ENCODE results near the gene DVL3.
A peak's percentile ranks its signal among the peaks of the same experiment; 100 is the strongest.

DVL3 gene

DNA sequence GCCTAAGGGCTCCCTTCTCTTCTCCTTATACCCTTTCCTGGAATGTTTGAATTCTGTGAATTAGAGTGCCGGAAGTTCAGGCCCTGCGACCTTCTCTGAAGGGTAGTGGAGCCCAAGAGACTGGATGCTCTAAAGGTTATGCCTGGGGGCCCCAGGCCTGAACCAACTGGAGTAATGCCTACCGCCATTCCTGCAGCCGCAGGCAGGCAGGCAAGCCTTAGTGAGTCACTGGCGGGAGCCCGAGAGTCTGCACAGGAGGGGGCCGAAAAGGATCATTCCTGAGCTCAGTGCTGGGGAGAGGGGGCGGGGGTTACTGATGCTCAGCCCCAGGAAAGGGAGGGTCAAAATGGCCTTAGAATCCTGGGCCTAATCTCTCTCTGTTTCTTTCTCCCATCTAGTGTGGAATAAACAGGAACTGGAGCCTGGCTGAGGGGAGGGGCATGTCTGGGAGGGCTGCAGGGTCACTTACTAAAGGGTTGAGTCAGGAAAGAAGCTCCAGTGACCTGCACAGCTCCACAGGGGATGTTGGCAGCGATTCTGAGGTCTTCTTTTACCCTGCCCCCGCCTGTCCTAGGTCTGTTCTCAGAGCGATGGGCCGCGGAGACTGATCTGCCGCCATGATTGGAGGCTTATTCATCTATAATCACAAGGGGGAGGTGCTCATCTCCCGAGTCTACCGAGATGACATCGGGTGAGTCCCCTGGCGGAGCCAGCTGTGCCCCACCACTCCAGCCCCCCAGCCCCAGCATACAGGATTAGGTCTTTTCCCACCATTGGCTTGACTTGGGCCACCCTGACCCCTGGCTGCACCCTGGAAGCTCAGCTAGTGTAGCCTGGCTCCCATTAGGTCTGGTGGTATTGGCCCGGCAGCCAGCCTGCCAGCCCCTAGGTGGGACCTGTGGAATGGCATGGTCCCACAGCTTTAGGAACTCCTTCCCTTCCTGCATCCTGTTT, 21.5 kb downstream of the DVL3 start:
- DNase-seq (ENCODE audit: low read depth in 2 of 2, low spot score in 1 of 2) = no peak

DNA sequence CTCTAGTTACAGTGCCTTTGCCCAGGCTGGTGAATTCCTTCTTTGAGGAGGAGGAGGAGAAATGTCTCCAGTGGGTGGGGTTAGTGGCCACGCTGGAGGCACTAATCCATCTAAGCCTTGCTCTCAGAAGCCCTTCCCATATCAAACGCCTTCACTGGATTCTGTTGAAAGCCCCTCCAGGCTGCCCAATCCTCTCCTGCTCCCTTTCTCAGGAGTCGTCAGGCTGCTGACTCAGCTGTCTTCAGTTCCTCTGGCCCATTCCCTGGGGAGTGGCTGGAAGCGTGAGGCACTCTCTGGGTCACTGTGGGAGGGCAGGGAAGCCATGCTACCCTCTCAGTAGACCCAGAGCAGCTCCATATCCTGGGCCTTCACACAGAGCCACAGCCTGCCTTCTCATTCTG, 22.2 kb downstream of the DVL3 start:
- no peak for DNase-seq (ENCODE audit: low read depth in 2 of 2, low spot score in 1 of 2)

DNA sequence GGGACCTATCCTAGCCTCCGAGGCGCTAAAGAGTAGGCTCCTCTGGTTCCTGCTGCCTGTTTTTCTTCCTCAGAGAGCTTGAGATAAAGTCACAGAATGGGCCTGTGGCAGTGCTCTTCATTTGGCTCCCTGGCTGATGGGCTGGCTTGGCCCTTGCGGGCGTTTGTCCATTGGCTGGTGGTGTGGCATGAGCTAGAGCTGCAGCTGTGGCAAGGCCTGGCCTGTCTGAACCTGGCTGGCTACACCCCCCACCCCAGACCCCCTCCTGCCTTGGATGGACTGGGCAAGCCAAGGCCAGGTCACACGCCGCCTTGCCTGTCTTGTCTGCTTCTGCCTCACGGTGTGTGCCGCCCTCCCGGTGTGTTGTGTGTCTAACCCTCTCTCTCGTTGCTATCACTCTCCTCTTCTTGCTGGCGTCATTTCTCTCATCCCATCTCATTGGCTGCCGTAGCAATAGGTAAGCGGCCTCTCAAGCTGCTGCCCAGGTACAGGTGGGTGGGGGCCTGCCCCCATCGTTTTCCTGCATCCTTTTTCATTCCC, 22.7 kb downstream of the DVL3 start:
- DNase-seq (ENCODE audit: low read depth in 2 of 2, low spot score in 1 of 2) = no peak

DNA sequence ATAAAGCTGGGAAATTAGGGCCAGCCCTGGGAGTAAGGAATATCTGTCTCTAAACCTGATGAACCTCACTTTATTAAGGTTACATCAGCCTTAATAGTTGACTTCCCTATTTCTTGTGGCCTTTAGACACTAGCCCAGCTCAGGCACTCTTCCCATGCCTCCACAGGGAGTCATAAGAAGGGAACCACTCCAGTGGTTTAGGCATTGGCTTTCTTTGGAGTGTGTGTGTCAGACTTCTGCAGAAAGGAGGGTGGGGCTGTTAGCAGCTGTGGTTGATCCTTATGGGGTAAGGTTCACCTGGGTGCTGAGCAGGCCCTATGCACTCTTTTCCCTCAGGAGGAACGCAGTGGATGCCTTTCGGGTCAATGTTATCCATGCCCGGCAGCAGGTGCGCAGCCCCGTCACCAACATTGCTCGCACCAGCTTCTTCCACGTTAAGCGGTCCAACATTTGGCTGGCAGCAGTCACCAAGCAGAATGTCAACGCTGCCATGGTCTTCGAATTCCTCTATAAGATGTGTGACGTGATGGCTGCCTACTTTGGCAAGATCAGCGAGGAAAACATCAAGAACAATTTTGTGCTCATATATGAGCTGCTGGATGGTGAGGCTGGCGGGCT, 23.5 kb downstream of the DVL3 start:
- DNase-seq (ENCODE audit: low read depth in 2 of 2, low spot score in 1 of 2) = no peak

DNA sequence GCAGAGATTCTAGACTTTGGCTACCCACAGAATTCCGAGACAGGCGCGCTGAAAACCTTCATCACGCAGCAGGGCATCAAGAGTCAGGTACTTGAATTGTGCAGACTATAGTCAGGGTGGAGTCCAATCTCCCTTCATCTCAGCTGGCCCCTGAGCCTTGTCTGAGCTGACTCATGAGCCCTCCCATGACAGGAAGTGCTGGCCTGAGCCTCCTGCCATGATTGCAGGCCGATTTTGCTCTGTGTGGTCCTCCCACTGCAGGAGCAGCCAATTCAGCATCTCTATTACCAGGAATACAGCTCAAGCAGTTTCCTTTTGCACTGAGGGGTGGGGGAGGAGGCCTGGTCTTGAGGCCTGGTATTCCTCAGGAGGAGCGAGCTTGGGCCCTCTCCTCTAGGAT, 25.0 kb downstream of the DVL3 start:
- DNase-seq (ENCODE audit: low read depth in 2 of 2, low spot score in 1 of 2) = no peak

DNA sequence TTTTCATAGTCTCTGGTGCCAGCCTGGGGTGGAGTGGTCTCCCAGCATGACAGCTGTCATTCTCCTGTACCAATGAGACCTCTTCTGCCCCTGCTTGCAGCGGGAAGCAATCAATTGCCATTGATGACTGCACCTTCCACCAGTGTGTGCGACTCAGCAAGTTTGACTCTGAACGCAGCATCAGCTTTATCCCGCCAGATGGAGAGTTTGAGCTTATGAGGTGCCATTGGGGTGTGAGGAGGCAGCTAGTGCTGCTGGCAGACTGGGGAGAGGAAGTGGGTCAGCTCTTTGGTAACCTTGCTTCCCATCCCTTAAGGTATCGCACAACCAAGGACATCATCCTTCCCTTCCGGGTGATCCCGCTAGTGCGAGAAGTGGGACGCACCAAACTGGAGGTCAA, 26.4 kb downstream of the DVL3 start:
- no peak for DNase-seq (ENCODE audit: low read depth in 2 of 2, low spot score in 1 of 2)

DNA sequence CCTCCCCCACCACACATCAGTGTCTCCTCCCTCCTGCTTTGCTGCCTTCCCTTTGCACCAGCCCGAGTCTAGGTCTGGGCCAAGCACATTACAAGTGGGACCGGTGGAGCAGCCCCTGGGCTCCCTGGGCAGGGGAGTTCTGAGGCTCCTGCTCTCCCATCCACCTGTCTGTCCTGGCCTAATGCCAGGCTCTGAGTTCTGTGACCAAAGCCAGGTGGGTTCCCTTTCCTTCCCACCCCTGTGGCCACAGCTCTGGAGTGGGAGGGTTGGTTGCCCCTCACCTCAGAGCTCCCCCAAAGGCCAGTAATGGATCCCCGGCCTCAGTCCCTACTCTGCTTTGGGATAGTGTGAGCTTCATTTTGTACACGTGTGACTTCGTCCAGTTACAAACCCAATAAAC, 28.5 kb downstream of the DVL3 start:
- DNase-seq (ENCODE audit: low read depth in 2 of 2, low spot score in 1 of 2) = no peak

DNA sequence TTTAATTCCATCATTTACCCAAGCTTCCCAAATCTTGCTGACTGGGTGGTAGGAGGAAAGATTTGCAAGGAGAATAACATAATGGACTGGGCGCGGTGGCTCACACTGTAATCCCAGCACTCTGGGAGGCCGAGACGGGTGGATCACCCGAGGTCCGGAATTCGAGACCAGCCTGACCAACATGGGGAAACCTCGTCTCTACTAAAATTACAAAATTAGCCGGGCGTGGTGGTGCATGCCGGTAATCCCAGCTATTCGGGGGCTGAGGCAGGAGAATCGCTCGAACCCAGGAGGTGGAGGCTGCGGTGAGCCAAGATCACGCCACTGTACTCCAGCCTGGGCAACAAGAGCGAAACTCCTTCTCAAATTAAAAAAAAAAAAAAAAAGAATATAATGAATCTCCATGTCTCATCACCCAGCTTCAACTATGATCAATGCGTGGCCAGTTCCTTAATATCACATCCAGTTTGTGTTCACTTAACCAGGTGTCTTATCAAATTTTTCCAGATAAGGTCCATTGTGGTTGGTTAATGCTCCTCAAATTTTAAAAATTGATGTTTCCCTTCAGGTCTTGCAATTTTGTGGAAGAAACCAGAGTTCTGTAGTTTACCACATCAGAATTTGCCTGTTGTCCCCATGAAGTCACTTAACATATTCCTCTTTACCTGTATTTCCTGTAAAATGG, 29.5 kb downstream of the DVL3 start:
- no peak for DNase-seq (ENCODE audit: low read depth in 2 of 2, low spot score in 1 of 2)

DNA sequence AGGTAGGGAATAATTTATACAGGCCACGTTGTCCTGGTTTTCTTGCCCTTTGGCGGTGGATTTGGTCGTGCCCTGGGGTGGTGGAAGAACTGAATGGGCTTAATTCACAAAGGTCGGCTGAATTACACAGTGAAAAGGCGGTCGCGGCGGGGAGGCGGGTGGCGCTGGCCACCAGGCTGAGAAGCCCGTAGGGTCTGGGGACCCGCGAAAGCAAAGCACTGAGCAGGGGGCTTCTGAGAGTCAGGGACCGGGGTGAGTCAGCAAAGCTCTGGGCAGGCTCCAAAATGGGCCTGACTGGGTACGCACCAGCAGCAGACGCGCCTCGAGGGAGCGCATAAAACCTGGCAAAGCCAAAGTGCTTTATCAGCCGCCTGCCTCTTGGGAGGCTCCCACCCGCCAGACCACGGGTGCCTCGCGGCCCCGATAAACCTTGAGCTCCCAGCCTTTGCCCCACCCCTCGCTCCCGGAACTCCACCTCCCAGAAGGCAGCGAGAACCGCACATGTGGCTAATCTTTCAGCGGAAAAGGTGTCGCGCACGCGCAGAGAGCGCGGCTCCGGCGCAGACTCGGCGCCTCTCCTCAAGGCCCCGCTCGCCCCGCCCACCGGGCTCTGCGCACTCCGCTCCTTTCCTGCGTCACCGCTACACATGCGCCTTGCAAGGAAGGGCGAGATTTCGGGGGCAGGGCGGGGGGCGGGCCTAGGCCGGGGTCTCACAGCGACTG, 30.4 kb downstream of the DVL3 start:
- DNase-seq (ENCODE audit: low read depth in 2 of 2, low spot score in 1 of 2) = peak; percentile 98 to 99

DNA sequence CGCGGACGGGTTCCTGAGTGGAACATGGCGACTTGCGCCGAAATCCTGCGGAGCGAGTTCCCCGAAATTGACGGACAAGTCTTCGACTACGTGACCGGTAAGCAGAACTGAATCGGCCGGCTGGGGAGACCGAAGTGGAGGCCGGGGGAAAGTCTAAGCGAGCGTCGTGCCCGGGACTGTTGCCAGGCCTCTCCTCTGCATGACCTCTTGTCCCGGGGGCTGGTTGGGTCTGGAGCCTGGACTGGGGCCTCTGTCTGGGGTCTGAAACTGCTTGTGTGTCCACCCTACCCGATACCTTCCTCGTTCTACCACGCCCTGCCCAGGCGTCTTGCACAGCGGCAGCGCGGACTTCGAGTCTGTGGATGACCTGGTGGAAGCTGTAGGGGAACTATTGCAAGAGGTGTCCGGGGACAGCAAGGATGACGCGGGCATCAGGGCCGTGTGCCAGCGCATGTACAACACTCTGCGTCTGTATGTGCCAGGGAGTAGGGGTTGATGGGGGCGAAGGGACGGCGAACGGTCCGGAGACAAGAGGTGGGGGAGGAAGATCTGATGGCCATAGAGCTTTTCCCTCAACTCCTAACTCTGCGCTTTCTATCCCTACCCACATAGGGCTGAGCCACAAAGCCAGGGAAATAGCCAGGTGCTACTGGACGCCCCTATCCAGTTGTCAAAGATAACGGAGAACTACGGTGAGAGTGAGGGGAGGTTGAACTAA, 31.2 kb downstream of the DVL3 start, which contains the start of gene ABCF3:
Gene ABCF3, plus strand, starts transcription at position 16 of the 718 bp plus-strand sequence. Its CDS starts 9 bp downstream, at position 25.
- DNase-seq (ENCODE audit: low read depth in 2 of 2, low spot score in 1 of 2) = no peak

DNA sequence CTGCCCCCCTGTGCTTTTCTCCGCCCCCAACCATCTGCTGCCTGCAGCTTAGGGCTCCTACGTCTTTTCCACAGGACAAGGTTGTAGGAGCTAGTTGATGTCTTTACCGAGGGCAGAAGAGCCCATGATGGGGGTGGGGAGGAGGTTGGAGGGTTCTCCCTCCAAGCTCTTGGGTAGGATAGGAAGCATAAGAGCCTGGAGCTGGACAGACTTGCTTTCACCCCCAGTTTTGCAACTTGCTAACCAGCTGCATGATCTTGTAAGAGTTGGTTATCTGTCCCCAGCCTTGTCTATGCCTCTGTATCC, 31.7 kb downstream of the DVL3 start:
- DNase-seq (ENCODE audit: low read depth in 2 of 2, low spot score in 1 of 2) = no peak

DNA sequence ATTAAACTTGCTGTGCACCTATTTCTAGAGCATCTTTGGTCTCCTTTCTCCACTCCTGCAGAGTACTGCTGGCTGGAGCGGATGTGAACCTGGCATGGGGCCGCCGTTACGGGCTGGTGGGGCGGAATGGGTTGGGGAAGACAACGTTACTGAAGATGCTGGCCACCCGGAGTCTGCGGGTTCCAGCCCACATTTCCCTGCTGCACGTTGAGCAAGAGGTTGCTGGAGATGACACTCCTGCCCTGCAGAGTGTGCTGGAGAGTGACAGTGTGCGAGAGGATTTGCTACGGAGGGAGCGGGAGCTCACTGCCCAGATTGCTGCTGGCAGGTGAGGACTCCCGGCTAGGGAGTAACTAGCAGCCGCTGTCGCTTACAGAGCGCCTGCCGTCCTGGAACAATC, 32.9 kb downstream of the DVL3 start:
- no peak for DNase-seq (ENCODE audit: low read depth in 2 of 2, low spot score in 1 of 2)

DNA sequence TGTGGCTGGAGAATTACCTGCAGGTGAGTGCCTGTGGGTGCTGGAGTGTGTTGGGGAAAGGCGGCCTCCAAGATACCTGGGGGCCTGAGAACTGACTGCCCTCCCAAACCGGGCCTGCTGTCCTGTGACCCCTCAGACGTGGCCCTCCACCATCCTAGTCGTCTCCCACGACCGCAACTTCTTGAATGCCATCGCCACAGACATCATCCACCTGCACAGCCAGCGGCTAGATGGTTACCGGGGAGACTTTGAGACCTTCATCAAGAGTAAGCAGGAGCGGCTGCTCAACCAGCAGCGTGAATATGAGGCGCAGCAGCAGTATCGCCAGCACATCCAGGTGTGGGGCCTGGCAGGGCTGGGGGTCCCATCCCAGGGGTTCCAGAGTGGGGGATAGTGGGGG, 34.2 kb downstream of the DVL3 start:
- DNase-seq (ENCODE audit: low read depth in 2 of 2, low spot score in 1 of 2) = no peak

DNA sequence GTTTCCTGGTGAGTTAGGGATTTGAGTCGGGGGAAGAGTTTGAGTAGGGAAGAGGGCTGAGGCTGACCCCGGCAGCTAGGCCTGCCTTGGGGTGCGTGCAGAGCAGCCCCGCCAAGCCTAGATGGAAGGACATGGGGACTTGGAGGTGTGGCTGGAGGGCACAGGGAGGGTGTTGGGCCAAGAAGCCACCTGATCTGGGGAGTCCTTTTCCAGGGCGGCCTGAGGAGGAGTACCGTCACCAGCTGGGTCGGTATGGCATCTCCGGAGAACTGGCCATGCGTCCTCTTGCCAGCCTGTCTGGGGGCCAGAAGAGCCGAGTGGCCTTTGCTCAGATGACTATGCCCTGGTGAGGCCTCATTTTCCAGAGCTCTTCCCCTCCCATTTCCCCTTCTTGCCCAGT, 37.7 kb downstream of the DVL3 start:
- no peak for DNase-seq (ENCODE audit: low read depth in 2 of 2, low spot score in 1 of 2)

DNA sequence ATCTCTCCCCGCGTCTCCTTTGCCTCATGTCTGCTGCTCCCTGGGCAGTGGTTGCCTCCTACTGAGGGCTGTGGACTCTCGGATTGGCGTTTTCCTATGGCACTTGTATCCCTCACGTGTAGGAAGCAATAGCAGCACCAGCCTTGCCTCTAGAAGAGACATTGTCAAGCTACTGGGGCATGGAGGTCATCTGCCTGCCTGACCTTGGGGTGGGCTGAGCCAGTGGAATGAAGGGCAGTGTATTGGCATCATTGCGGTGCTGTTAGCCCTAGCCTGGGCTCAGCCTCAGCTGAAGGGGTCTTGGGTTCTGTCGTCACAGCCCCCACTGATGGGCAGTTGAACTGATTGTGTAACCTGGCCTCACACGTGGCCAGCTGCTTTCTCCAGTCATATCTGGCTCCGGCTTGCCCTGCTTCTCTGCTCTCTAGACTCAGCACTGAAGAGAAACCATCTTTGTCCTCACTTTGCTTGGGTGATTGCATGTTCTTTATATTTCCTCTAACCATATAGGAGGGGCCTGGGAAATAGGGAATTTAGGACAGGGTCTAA, 38.9 kb downstream of the DVL3 start:
- no peak for DNase-seq (ENCODE audit: low read depth in 2 of 2, low spot score in 1 of 2)

DNA sequence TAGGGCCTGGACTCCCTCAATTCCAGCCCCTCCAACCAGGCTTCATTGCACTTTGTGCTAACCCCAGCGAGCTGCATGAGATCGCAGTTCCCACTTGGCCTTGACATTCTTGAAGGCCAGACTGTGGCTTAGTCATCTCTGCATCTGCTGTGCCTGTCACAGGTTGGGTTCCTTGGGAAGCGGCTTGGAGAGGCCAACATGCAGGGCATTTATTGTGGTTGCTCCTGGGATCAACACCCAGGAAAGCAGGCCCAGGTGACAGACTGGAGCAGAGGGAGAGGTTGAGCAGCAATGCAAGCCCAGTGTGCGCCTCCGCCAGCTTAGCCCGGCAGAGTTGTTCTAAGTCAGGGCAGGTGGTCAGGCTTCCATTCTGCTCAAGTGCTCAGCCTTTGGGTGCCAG, 41.4 kb downstream of the DVL3 start:
- no peak for DNase-seq (ENCODE audit: low read depth in 2 of 2, low spot score in 1 of 2)

DNA sequence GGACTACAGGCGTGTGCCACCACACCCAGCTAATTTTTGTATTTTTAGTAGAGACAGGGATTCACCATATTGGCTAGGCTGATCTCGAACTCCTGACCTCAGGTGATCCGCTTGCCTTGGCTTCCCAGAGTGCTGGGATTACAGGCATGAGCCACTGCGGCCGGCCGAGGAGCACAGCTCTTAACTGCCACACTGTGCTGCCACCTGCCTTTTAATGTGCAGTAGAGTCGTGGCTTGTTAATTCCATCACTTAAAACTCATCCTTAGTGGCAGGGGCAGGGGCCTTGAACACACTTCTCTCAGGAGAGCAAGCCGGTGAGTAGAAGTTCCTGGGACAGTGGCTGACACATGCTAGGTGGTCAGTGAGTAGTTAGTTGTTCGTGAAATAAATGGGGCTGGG, 43.3 kb downstream of the DVL3 start:
- no peak for DNase-seq (ENCODE audit: low read depth in 2 of 2, low spot score in 1 of 2)

DNA sequence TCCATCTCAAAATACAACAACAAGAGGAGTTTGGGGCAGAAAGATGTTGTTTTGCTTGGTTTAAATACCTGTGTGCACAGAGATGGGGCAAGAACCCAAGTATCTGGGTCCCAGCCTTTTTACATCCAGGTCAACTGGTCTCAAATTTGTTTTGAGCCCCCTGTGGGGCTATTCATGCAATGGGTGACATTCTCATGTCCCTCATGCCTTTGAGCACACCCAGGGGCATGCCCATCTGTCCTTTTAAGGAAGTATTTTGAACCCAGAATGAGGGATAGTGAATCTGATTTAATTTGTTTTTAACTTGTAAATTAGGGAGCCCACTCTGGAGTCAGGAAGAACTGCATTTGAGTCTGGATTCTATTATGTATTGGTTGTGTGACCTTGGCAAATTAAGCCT, 45.6 kb downstream of the DVL3 start:
- DNase-seq (ENCODE audit: low read depth in 2 of 2, low spot score in 1 of 2) = no peak

DNA sequence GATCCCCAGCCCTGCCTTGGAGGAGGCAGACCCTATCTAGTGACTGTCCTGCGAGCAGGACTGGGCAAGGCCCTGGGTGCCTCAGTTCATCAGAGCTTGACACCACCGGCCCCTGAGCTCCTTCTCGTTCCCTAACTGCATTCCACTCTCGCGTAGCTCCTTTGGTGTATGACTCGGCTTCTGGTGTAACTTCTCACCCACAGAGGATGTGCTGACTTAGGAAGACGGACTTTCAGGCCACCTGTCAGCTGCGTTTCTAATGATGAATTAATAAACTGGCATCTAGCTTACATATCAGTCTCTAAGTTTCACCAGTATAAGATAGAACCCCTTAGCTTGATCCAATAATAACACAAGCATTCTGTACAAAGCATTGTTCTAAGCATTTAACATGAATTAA, 48.3 kb downstream of the DVL3 start:
- no peak for DNase-seq (ENCODE audit: low read depth in 2 of 2, low spot score in 1 of 2)

DNA sequence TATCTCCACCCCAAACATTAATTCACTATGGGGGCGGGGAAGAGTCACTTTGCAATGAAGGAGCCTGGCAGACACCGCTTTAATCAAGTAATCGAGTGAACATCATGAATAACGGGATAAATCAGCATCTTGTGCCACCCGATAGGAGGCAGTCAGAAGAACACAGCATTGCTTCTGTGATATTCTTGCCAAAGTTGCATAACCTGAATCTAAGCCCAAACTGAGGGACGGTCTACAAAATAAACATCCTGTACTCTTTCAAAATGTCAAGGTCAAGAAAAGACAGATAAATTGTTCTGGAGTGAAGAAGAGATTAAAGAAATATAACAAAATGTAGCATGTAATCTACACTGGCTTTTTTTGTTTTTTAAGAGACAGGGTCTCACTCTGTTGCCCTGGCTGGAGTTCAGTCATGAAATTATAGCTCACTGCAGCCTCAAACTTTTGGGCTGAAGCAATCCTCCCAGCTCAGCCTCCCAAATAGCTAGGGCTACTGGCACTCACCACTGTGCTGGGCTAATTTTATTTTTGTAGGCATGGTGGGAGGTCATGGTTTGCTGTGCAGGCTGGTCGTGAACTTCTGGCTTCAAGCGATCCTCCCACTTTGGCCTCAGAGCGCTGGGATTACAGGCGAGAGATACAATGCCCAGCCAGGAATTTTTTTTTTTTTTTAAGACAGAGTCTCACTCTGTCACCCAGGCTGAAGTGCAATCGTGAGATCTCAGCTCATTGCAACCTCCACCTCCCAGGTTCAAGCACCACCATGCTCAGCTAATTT, 54.2 kb downstream of the DVL3 start:
- DNase-seq (ENCODE audit: low read depth in 2 of 2, low spot score in 1 of 2) = no peak

Measured in stimulated activated CD8-positive, alpha-beta memory T cell treated with anti-CD3 and anti-CD28 coated beads, Interleukin-4, amount 100 ng/mL, for 1 hour (primary cell).